NCI-H1105 treated with DMSO at 0.1 percent for 48 hours (cell line): ENCODE measurements around the gene DCC.

Experiments used
- DNase-seq: peaks from one replicate; lab custom pipeline; 2025; lab: John Stamatoyannopoulos, UW

The DCC gene

DNA sequence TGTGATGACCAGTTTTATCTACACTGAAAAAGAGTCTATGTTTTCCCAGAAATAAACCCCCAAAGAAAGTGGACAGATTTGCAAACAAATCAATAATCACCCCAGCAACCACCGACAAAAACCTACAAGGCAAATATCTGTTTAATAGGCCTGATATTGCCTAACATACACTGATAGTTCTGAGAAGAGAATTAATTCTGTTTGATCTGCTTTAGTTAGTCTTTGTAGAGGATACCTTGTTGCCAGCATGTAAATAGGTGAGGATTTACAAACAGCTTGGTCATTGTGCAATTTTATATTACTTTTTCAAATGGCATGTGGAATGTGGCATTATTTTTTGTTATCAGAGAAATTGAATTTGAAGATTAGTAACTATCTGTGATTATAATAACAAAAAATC is 86.5 kb downstream of the DCC start:
- DNase-seq = no peak

DNA sequence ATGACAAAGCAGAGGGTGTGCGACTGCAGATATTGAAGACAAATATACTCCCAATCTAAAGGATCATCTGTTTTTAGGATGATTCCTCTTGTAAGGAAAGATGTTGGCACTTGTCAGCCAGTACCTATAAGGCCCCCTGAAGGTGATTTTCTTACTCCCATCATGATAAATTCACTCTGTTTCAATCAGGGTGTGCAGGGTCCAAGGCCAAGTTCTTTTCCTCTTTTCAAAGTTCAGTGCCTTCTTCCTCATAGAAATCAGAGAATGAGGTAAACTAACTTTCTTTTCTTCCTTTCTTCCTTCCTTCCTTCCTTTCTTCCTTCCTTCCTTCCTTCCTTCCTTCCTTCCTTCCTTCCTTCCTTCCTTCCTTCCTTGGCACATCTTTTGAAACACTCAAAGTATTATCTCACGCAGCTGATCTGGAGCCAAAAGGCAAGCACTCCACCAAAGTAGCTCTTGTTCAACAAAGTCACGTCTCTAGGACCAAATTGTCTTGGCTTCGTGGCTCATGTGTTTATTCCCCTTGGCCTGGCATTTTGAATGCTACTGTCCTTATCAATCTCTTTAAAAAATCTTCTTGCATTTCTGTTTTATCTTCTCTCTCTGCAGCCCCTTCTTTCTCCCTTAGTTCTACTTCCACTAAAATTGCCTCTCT is 87.7 kb downstream of the DCC start:
- no peak for DNase-seq

DNA sequence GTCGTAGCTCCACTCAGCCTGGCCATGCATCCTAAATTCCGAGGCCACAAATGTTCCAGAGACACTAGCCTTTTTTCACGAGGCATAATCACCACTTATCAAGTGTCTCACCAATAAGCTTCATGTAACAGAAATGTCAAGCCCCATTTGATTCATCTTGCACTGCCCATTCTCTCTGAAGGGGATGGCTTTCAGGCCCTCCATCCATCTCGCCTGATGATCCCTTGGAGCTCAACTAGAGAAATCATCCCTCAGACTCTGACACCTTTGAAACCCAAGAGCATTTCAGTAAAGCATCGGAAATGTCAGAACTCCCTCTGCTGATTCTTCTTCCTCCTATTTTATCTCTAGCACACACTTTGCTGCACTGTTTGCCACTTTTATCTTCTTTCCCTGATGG is 91.7 kb downstream of the DCC start:
- DNase-seq = no peak

DNA sequence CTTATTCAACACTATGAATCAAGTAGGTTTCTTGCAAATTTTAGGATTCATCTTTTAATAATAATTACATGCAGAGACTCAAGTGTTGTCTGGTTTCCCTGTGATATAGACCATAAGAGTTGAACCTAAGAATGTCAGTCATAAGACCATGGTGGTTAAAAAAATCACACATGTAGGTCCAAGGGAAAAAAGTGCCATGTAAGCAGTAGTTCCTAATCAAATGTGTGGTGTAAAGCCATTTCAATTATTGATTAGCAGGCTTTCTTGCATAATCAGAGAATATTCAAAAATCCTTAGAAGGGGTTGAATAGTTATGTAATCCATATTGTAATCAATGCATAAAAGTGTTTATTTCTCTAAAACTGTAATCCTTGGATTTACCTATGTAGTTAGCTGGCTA is 93.8 kb downstream of the DCC start:
- no peak for DNase-seq

DNA sequence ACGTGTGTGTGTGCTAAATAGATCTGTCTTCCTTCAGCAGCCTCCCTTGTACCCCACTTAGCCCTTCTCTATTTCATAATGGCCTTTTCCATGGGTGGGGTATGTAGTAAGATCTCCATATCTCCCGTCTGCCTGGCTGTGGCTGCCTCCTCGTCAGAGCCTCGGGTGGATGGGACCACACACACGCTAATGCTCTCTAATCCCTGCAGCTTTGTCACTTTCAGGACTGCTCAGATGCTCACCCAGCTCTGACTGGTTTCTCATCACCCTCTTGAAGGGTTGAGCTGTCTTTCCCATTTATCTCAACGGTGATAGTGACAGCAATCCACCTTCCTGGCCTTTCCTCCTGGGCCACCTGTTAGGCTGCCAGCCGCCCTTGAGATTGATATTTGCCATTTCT is 95.3 kb downstream of the DCC start:
- DNase-seq = no peak

DNA sequence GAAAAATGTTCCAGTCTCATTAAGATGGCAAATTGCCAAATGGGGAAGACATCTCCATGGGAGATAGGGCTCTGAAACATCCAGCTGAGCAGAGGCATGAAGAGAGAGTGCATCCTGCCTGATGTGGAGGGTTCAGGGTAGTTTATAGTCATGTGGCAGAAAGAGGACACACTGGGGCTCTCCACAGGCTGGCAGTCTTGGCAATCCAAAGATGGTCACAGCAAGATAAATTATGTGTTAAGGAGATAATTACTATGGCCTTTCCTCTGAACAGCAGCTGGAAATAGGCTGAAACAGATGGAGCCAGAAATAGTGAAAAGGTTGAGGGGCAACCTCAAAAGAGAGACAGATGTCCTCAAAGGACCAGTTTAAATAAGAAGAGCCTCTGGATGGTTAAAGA is 97.2 kb downstream of the DCC start:
- no peak for DNase-seq

DNA sequence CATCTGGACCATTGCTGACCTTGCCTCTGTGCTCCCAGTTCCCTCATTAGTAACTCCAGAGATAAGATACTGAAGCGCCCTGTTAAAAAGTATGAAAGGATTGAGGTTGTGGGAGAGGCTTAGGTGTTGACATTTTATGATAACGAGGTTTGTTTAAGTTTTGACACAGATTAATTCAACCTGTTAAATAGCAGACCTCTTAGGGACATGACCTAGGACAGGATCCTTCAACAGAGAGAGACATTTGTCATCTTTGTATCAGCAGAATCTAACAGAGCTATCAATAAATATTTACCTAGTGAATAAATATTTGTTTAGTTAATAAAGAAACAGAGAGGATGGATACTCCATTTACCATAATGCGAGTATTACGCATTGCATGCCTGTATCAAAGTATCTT is 99.5 kb downstream of the DCC start:
- DNase-seq = no peak

DNA sequence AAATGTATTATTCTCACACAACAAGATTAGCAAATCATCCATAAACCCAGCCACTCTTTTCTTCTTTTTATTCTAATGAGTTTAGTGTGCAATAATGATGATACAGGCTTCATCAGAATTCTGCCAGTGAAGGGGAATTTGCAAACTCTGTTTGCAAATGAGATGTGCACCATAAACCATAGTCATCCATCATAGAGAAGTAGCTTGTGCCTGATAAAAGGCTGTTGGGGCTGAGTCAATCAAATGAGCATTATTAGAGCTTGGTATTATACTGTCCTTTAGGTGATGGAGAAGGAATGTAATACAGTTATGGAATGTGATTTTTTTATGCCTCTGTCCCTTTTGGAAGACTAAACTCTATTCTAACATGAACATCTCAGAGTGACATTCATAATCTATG is 101.8 kb downstream of the DCC start:
- DNase-seq = no peak

DNA sequence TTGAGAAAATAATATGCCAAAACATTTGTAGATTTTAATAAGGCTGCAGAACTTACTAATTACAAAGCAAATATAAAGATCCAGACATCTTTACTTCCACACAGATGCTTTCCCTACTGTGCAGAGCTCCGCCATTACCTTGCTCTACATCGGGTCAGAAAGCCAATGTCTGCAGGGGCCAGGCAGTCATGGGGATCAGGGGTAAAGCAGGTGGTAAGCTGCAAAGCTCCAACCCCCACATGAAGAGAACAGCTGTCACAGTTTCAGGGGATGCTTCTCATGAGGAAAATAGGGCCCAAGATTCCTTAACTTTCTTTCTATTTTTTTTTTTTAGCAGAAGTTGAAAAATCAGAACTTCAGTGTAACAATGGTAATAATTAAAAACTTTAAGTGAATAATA is 102.7 kb downstream of the DCC start:
- no peak for DNase-seq

DNA sequence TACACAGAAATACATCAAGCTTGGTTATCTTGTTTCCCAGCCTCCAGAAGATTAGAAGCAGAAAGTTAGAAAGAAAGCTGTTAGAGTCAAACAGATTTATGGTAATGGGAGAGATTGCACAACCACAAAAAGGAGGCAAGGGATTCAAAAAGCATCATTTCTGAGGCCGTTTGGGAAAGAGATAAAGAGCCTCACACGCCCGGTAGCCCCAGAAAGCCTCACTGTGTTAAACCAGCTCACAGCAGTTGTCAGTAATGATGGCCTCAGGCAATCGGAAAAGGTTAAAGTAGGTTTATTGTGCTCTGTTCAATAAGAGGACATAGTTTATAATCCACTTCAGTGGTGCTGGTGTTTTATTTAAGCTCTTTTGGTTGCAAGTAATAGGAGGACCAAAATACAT is 111.3 kb downstream of the DCC start:
- DNase-seq = no peak

DNA sequence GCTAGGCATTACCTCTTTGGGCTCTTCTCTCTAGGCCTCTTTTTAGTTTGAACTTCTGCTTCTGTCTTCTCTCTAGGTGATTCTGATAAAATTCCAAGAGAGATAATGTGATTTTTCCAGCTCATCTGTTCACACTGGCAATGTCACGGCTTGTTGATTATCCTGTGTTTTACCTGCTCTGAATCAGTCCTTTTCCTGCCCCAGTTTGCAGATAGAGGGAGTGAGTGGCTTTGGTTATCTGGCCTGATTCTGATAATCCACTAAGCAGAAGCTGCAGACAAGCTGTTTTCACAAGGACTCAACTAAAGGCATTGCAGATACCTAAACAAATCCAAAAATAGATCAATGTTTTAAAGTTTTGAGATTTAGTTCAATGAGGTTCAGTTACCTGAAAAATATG is 111.9 kb downstream of the DCC start:
- DNase-seq = no peak

DNA sequence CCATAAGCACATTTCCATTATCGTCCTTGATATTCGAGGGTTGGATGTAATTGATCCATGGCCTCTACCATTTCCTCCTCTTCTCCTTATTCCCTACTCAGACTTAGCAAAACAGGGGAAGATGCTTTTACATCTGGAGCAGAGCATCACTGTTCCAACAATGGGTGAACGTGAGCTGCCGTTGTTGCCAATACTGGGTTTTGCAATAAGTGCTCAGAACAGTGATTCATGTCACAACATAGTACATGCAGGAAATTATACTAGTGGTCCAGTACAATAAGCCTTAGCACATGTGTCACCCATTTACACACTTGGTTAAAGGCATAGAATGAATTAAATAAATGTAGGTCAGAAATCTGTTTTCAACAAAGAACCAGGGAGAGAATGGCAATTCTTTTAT is 112.4 kb downstream of the DCC start:
- DNase-seq = no peak

DNA sequence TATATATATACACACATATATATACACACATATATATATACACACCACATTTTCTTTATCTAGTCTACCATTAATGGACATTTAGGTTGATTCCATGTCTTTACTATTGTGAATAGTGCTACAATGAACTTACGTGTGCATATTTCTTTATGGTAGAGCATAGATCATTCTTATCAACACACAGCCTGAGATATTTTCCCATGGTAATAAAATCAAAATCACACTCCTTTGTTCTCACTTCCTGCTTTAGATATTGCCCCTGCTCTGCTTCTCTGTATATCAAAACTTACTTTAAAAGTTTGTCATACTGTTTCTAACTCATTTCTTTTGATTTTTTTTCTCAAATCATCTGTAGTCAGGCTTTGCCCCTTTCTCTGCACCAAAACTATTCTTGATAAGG is 119.9 kb downstream of the DCC start:
- DNase-seq = no peak

DNA sequence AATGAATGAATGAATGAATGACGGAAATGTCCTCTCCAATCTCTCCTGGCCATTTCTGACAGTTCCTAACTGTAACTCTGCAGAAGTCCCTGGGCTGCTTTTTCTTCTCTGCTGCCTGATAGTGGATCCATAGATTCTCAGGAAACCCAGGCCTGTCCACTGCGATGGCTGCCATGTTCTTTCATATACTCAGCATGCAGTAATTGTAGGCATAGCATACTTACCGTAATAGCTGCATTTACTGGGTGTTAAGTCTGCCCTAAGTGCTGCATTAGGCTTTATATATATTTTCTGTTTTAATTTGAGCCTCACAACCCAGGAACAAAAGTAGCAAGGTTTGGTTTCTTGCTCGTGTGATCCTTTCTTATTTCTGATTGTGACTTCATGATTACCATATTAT is 122.9 kb downstream of the DCC start:
- no peak for DNase-seq

DNA sequence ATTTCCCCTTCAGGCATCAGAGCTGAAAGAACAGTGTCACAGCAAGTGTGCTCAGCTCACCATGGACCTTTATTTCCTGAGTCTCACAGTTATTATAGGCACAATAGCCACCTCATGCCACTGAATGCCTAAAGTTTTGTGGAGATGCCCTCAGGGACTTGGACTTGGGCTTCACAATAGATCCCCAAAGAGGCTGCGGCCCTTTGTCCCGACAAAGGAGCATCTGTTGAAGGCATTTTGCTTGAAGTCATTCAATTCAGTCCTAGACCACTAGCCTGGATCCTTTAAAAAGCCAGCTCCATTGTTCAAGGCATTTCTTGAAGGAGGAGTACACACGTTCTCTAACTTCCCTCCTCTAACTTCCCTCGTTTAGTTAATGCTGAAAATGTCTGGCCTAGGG is 125.4 kb downstream of the DCC start:
- no peak for DNase-seq

DNA sequence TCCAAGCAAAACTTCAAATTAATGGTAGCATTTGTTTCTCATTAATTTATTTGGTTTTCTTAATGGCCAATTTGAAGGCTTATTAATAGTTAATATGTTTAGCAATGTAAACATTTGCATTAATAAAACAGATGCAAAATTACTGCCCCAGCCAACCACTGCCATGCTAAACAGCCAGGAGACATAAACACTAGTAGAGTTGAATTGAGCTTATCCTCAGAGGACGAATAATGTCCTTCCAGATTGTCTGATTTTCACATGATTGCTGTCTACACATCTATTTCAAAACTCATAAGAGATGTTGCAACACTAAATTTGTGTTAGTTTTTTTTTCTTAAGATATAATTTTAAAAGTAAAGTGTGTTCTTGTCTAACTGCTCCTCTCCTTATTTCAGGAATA is 128.5 kb downstream of the DCC start:
- DNase-seq = no peak

DNA sequence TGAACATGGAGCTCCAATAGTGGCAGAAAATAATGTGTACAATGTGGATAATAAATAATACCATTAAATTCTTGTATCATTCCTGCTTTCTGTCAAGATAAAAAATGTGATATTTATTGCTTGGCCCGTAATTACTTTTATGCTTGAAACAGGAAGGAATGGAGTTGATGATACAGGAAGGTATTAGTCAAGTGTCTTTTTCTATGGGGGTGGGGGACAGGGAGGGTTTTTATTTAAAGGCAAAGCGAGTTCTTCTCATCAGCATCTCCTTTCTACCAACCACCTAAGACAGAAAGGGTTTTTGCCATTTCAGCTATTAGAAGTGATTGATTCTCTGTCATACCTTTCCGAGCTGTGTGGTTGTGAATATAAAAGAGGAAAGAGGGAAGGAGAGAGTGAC is 135.3 kb downstream of the DCC start:
- DNase-seq = no peak

DNA sequence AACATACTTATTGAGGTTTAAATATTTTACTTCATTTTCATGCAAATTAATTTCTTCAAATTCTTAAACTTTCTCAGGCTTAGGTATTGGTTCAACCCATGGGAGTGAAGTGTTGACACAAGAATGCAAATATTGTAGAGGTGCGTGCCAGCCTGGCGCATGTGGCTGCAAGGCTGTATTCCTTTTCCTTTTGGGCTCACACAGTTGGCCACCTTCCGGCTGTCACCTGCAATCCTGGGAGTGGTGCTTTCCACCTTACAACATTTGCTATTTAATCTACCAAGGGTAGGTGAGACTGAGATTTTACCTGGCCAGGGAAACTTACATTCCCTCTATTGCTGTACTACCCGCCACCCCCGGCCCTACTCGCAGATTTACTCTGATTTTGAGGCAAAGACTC is 141.1 kb downstream of the DCC start:
- DNase-seq = no peak

DNA sequence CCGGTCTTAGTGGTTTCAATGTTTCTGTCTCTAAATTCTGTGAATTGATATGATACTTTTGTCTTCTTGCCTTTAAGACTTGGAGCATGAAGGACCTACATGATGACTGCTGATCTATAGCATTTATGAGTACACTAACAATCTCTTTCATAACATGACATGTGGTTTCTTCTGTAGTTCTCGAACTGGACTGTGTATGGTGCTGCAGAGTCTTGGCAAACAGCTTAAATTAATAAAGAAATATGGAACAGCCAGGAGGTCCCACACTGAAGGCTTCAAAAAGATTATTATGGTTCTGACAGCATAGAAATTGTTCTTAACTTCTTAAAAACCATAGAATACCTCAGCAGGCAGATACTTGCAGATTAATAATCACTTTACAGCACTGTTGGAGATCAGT is 145.0 kb downstream of the DCC start:
- DNase-seq = no peak

DNA sequence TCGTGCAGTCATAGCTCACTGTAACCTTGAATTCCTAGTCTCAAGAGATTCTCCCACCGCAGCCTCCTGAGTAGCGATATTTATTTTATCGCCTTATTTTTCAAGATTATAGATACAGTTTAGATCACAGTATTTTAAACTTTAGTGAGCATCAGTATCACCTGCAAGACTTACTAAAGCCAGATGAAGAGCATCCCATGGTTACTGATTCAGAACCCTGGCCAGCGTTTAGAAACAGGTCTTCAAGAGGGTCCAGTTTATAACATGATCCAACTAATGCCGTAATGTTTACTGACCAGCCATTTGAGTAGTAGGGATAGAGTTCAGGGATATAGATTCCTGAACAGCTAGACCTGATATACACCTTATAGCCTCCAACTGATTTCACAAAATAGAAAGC is 146.1 kb downstream of the DCC start:
- no peak for DNase-seq

DNA sequence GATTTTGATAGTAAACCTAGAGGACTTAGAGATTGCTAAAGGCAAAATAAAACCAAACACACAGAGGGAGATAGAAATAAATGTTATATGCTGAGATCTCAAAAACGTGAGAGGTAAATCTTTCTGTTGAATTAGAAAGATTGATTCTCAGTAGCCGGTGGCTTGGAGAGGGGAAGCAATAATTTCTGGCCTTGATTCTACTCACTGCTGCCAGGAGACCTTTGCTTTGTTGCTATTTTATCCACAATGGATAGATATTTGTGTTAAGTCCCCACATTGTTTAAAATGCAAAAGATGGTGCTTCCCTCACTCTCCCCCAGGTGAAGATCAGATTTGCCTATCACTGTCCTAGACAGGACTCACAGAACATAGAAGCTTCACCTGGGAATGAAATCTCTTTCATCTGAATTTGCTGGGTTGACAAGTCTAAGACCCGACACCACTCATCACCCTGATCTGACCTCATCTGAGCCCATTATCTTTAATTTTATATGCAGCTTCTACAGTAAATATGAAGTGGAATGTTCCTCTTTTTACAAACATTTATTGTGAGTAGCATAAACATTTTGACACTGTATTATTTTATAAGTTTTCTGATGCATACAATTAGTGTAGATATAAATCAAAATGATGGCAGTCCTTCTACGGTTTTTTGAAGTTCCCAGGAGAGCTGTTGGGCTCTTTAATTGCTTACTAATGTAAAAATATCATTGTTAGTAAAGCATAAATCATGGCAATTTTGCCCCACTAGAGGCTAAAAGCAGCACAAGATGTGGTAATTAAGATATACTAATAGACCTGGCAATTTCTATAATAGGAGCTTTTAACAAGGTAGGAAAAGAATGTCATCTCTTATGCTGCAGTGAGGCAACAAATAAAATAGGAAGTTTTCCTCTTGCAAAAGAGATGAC is 149.7 kb downstream of the DCC start:
- peak; percentile 96 for DNase-seq

DNA sequence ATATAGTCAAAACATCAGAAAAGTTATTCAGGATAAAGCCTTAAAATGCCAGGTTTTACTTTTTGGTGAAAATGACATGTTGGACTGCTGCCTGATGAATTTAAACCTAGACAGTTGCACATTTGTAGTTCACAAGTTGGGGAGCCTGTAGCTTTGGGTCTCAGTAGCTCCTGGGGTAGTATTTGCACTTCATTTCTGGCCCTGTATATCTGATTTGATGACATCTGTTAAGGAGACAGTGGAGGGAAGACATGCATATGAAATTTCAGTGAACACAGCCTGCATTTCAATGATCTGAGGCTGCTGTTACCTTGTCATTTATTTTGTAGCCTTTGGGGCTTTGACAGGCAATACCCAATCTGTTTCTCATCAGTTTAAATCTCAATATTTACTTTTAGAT is 156.4 kb downstream of the DCC start:
- no peak for DNase-seq

DNA sequence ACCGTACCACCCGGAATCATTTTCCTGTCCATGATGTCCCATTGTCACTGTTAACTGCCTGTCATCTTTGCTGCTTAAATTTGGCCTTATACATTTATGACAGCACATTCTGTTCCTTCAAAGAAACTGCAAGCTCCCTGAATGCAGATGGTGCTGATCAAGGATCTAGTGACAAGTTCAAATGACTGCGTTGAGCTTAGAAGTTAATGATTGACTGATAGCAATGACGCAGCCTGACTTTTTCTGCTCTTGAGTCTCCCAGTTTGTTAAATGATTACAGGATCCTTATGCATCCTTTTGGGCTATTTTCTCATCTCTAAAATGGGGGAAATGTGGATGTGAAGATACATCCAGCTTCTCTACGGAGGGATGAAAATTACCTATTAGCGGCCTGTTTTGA is 159.0 kb downstream of the DCC start:
- no peak for DNase-seq

DNA sequence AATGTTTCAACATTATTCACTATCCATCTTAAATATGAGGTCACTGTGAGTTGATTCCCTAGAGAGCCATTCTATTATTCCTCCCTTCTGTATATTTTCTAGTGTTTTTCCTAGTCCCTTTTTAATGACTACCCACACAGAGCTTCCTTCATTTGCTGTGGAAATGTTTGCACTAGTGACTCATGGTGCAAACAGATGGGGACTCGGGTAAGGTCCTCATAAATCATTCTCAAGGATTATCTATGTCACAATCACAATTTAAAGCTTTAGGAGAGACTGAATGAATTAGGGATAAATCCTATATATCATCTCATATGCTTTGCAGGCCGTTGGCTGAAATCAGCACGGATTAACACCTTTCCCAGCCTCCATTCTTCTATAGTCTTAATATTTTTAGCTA is 159.6 kb downstream of the DCC start:
- DNase-seq = no peak
